ENCODE data around the gene KSR1.

KSR1 gene

GRCh38 chr17:27558842-27559505 is 102.7 kb downstream of the KSR1 start:
- no peak overlapping the region for H3K4me3 ChIP-seq (ENCODE audit: low read depth in 1 of 2, low read length in 1 of 2)
- H3K4me1 ChIP-seq (ENCODE audit: control insufficient read depth in 1 of 2, insufficient read depth in 1 of 2, low read depth in 1 of 2, low read length in 1 of 2), result peaks cover 35 to 36% of the 10 kb centered on the region in 2 experiments
- no peaks in the 10 kb centered on the region for H3K9me3 ChIP-seq
- no peaks in the 10 kb centered on the region for H3K27me3 ChIP-seq
- H3K36me3 ChIP-seq, result no peaks in the 10 kb centered on the region
- no peak for TF ChIP-seq CTCF (IDR thresholded peaks at IDR 0.05)
- peak overlapping the region; percentile 55 for H3K27ac ChIP-seq

DNA sequence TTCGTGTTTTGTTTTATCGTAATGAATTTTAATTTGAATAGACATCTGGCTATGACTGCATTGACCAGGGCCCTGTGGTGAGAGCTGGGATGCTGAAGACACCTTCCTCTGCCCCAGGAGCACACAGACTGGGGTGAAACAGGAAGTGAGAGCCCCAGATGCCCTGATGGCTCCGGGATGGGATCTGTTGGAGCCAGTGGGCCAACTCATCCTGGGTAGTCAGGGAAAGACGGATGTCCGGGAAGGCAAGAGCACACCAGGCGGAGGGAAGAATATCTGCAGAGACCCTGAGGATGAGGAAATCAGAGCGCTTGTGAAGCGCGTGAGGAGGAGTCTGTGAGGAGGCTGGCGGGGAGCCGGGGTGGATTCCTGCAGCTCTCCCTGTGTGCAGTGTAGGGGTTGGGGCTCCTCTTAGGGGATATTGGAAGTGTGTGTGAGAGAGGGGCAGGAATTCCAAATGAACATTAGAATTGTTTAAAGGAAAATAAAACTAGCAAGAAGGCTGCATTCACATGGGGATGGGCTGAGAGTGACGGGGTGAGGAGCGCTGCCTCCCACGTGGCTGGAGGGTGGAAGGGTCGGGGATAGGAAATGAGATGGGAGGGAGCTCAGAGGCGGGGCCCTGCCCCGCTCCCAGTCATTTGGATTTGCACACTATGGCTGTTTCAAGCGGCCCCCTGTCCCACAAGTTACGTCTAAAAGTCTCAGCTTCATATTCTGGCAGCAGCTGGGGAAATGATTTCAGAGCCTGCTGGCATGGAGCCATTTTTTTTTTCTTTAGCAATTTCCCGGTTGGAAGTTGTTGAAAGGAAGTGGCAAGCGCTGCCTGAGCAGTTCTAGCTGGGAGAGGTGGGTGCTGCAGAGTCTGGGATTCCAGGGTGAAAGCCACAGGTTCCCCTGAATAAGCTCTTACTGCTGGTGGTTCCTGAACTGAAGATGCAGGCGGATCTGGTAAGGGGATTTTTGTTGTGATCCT is 103.5 kb downstream of the KSR1 start:
- Histone ChIP-seq H3K27me3 (no peaks in the 10 kb centered on the region), H3K27ac (peak overlapping the region; percentile 55), H3K4me1 (ENCODE audit: control insufficient read depth in 1 of 2, insufficient read depth in 1 of 2, low read depth in 1 of 2, low read length in 1 of 2) (peaks cover 33 to 35% of the 10 kb centered on the region in 2 experiments), H3K36me3 (no peaks in the 10 kb centered on the region), H3K9me3 (no peaks in the 10 kb centered on the region), H3K4me3 (ENCODE audit: low read depth in 1 of 2, low read length in 1 of 2) (no peak overlapping the region)
- no peak for TF ChIP-seq CTCF (IDR thresholded peaks at IDR 0.05)

GRCh38 chr17:27560668-27561067 is 104.4 kb downstream of the KSR1 start:
- Histone ChIP-seq H3K4me3 (ENCODE audit: low read depth in 1 of 2, low read length in 1 of 2) (no peak overlapping the region), H3K9me3 (no peaks in the 10 kb centered on the region), H3K36me3 (no peaks in the 10 kb centered on the region), H3K27ac (peak overlapping the region; percentile 55), H3K4me1 (ENCODE audit: control insufficient read depth in 1 of 2, insufficient read depth in 1 of 2, low read depth in 1 of 2, low read length in 1 of 2) (peaks cover 24 to 26% of the 10 kb centered on the region in 2 experiments), H3K27me3 (no peaks in the 10 kb centered on the region)
- TF ChIP-seq CTCF (IDR thresholded peaks at IDR 0.05), result no peak

DNA sequence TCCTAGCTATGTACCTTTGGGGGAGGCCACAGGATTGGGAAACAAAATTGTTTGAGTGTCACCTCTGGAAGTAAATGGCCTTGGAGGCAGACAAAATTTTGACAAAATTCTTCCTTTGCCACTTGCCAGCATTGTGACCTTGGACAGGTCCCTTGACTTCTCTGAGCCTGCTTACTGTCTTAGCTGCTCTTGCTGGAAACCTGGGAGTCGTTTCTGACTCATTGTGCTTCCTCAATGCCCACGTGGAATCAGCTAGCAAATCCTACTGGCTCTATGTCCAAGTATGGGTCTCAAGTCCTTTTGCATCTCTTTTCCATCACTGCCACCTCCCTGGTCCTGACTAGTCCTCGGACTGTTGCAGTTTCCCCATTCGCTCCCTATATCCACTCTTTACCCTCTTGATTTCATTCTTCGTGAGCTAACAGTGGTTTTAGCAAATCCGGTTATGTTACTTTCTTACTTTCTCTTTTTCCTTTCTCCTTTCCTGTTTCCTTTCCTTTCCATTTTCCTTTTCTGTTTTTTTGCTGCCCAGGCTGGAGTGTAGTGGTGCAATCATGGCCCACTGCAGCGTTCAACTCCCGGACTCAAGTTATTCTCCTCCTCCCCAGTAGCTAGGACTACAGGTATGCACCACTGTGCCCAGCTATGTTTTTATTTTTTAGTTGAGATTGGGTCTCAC is 106.7 kb downstream of the KSR1 start:
- Histone ChIP-seq H3K4me1 (ENCODE audit: control insufficient read depth in 1 of 2, insufficient read depth in 1 of 2, low read depth in 1 of 2, low read length in 1 of 2) (peaks cover 22 to 24% of the 10 kb centered on the region in 2 experiments), H3K9me3 (no peaks in the 10 kb centered on the region), H3K36me3 (no peaks in the 10 kb centered on the region), H3K4me3 (ENCODE audit: low read depth in 1 of 2, low read length in 1 of 2) (no peak overlapping the region), H3K27me3 (no peaks in the 10 kb centered on the region), H3K27ac (no peak overlapping the region)
- TF ChIP-seq CTCF (IDR thresholded peaks at IDR 0.05), result no peak

GRCh38 chr17:27563532-27563931 is 107.3 kb downstream of the KSR1 start:
- Histone ChIP-seq H3K4me1 (ENCODE audit: control insufficient read depth in 1 of 2, insufficient read depth in 1 of 2, low read depth in 1 of 2, low read length in 1 of 2) (peaks cover 22 to 24% of the 10 kb centered on the region in 2 experiments), H3K9me3 (no peaks in the 10 kb centered on the region), H3K4me3 (ENCODE audit: low read depth in 1 of 2, low read length in 1 of 2) (no peak overlapping the region), H3K36me3 (no peaks in the 10 kb centered on the region), H3K27me3 (no peaks in the 10 kb centered on the region), H3K27ac (no peak overlapping the region)
- TF ChIP-seq CTCF (IDR thresholded peaks at IDR 0.05), result no peak
